Measurements from ENCODE around the gene BTBD19. TPM values are rescaled to one million over a fixed set of nuclear protein-coding genes. Genes with fewer than 3 reads are reported as not detected.

Gene BTBD19
- total RNA-seq, 1 experiment from 2014 or later: 11.6 TPM

DNA sequence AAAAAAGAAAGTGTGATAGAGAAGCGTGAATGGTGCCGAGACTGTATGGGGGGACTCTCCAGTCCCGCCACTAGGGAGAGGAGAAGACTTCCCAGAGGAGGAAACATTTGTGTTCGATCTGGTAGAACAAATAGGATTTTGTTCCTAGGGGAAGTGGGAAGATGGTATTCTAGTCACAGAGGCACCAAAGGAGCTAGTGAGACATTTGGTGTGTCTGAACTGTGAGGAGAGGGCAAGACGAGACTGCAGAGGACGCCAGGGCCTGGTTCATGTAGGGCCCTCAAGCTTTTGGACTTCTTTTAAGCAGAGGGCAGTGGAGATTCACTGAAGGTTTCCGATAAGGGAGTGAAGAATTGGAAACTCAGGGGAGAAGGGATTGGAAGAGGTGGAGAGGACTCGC is 2.9 kb downstream of the BTBD19 start:
- RAD21 ChIA-PET (ENCODE audit: low non-redundant PET in 1 of 2, low total read pairs in 2 of 2, uncharacterized antibody in 2 of 2, unreplicated experiment in 2 of 2): no interaction called here

More for the DNA sequence above, 2.9 kb downstream of the BTBD19 start:
- intact Hi-C loops (cut with micrococcal nuclease): no loop called here
- CTCF ChIA-PET: interaction anchor here (2.9 kb wide), 1 partner anchor 11 kb away, joined by 8 read pairs; the partner anchor contains the start of gene PLK3
- no peaks in the 10 kb centered on the region for H4K20me1 ChIP-seq (ENCODE audit: insufficient read depth)
- peaks cover 54 to 67% of the 10 kb centered on the region in 2 experiments for H3K4me1 ChIP-seq (ENCODE audit: control insufficient read depth in 1 of 2, insufficient read depth in 2 of 2, low read length in 2 of 2)
- no peaks in the 10 kb centered on the region for H3K9me2 ChIP-seq (ENCODE audit: insufficient read depth)
- no TSS peak for BruUV-seq (replicated peaks)
- H3K4me2 ChIP-seq (ENCODE audit: low read length): peak overlapping the region; percentile 68; the same call in 1 of the 2 replicates
- no peak overlapping the region for H3K4me3 ChIP-seq (replicated peaks in 1 of 2; ENCODE audit: low read depth in 1 of 2, low read length in 2 of 2)
- H3K36me3 ChIP-seq (ENCODE audit: control insufficient read depth in 1 of 2, insufficient read depth in 2 of 2, low read length in 2 of 2): peaks cover 0 to 5% of the 10 kb centered on the region in 2 experiments; a peak in 1 of 4 replicates
- peak overlapping the region; percentile 4; the same call in 1 of the 2 replicates for H3K9ac ChIP-seq (ENCODE audit: low read length)
- TF ChIP-seq MAX (IDR thresholded peaks at IDR 0.05): no peak
- TF ChIP-seq, protein P1, sequence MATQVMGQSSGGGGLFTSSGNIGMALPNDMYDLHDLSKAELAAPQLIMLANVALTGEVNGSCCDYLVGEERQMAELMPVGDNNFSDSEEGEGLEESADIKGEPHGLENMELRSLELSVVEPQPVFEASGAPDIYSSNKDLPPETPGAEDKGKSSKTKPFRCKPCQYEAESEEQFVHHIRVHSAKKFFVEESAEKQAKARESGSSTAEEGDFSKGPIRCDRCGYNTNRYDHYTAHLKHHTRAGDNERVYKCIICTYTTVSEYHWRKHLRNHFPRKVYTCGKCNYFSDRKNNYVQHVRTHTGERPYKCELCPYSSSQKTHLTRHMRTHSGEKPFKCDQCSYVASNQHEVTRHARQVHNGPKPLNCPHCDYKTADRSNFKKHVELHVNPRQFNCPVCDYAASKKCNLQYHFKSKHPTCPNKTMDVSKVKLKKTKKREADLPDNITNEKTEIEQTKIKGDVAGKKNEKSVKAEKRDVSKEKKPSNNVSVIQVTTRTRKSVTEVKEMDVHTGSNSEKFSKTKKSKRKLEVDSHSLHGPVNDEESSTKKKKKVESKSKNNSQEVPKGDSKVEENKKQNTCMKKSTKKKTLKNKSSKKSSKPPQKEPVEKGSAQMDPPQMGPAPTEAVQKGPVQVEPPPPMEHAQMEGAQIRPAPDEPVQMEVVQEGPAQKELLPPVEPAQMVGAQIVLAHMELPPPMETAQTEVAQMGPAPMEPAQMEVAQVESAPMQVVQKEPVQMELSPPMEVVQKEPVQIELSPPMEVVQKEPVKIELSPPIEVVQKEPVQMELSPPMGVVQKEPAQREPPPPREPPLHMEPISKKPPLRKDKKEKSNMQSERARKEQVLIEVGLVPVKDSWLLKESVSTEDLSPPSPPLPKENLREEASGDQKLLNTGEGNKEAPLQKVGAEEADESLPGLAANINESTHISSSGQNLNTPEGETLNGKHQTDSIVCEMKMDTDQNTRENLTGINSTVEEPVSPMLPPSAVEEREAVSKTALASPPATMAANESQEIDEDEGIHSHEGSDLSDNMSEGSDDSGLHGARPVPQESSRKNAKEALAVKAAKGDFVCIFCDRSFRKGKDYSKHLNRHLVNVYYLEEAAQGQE (IDR thresholded peaks at IDR 0.05; ENCODE audit: low read depth): no peak
- ATAC-seq (no peak), DNase-seq (ENCODE audit: low read depth, low spot score) (no peak)
- no peak overlapping the region; the same call in 1 of the 2 replicates for H3K27ac ChIP-seq (ENCODE audit: low read depth, low read length)
- POLR2A ChIA-PET: interaction anchor here (1.0 to 8.0 kb wide), 3 partner anchors 9 to 18 kb away, joined by 3 to 200 read pairs (median 32); partner anchors contain the start of gene PLK3
- no peak overlapping the region for H2AFZ ChIP-seq (ENCODE audit: low read depth, low read length, poor library complexity, severe bottlenecking)
- no peaks in the 10 kb centered on the region for H3K9me3 ChIP-seq (ENCODE audit: control insufficient read depth in 1 of 2, insufficient read depth in 1 of 2, low read depth in 1 of 2, low read length in 2 of 2)
- no peaks in the 10 kb centered on the region for H3K79me2 ChIP-seq (ENCODE audit: insufficient read depth, low read length)
- no peaks in the 10 kb centered on the region for H3K27me3 ChIP-seq (ENCODE audit: insufficient read depth, low read length)

Measured in HCT116 (cell line).